Stimulated activated CD4-positive, alpha-beta T cell treated with anti-CD3 and anti-CD28 coated beads, Interleukin-2, amount 100 ng/mL, for 48 hours (primary cell): ENCODE measurements around the gene FGF11.

Experiments
- DNase-seq, 2 donors: peaks; one replicate each; pipeline ENCODE4 v3.0.0-alpha.2; 2020

Gene FGF11

GRCh38 chr17:7408863-7409262, 30.4 kb upstream of the FGF11 start:
- DNase-seq: no peak

- DNase-seq: no peak
These were observed 29.6 kb upstream of the FGF11 start for GRCh38 chr17:7409716-7410115.

- no peak for DNase-seq
These were observed 28.5 kb upstream of the FGF11 start for GRCh38 chr17:7410634-7411426.

GRCh38 chr17:7411427-7411750, 27.9 kb upstream of the FGF11 start:
- DNase-seq: no peak

GRCh38 chr17:7413346-7413985, 25.8 kb upstream of the FGF11 start:
- no peak for DNase-seq

- DNase-seq: no peak
These were observed 24.5 kb upstream of the FGF11 start for GRCh38 chr17:7414837-7415236.

- DNase-seq: no peak
These were observed 23.5 kb upstream of the FGF11 start for GRCh38 chr17:7415784-7416183.

GRCh38 chr17:7416323-7416722, 23.0 kb upstream of the FGF11 start:
- no peak for DNase-seq

- no peak for DNase-seq
These were observed 22.2 kb upstream of the FGF11 start for GRCh38 chr17:7417056-7417655.

GRCh38 chr17:7418472-7419152, 20.7 kb upstream of the FGF11 start:
- no peak for DNase-seq

GRCh38 chr17:7419819-7420610, 19.3 kb upstream of the FGF11 start, which contains the start of gene SPEM1:
Gene SPEM1, plus strand, starts transcription at chr17:7420324. Its CDS starts 61 bp downstream, at chr17:7420385.
- DNase-seq: no peak

GRCh38 chr17:7421186-7421585, 18.1 kb upstream of the FGF11 start:
- no peak for DNase-seq

- no peak for DNase-seq
These were observed 15.6 kb upstream of the FGF11 start for GRCh38 chr17:7423679-7424078.

- no peak for DNase-seq
These were observed 14.0 kb upstream of the FGF11 start, which contains the start of gene SPEM2 for GRCh38 chr17:7425316-7425715. Gene SPEM2, plus strand, starts transcription at chr17:7425616. Its CDS starts 73 bp downstream, at chr17:7425689.

GRCh38 chr17:7425756-7426155, 13.6 kb upstream of the FGF11 start:
- DNase-seq: no peak

GRCh38 chr17:7426203-7426863, 13.0 kb upstream of the FGF11 start:
- DNase-seq: no peak

- DNase-seq: no peak
These were observed 12.3 kb upstream of the FGF11 start for GRCh38 chr17:7426896-7427489.

GRCh38 chr17:7427549-7427948, 11.8 kb upstream of the FGF11 start:
- DNase-seq: no peak

- DNase-seq: no peak
These were observed 10.8 kb upstream of the FGF11 start, which contains the start of gene SPEM3 for GRCh38 chr17:7428557-7428956. Gene SPEM3, plus strand, starts transcription at chr17:7428857. Its CDS starts 46 bp downstream, at chr17:7428903.

- no peak for DNase-seq
These were observed 9.6 kb upstream of the FGF11 start for GRCh38 chr17:7429722-7430121.

GRCh38 chr17:7431231-7431630, 8.1 kb upstream of the FGF11 start:
- no peak for DNase-seq

GRCh38 chr17:7432296-7432695, 7.0 kb upstream of the FGF11 start:
- no peak for DNase-seq
